ENCODE measurements around the gene KRTAP3-2.

The KRTAP3-2 gene

DNA sequence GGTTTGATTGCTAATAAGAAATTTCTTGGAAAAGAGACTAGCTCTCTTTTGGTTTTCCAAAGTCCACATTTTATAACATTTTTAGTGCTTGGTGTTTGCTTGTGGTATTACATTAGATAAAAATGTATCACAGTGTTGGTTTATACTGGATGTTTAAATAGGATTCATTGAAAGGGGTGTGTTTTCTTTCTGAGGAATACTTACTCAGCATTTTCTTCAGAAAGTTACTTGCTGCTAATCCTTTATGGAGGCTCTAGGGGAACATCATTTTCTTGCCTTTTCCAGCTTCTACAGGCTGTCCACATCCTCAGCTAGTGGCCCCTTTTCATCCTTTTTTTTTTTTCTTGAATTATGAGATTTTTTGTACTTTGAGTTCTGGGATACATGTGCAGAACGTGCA lies 32.1 kb downstream of the KRTAP3-2 start:
- H3K36me3 ChIP-seq (ENCODE audit: low read depth): no peaks in the 10 kb centered on the region
- DNase-seq (ENCODE audit: low spot score) (no peak), ATAC-seq (ENCODE audit: low read depth) (no peak)
- H3K4me3 ChIP-seq (ENCODE audit: severe bottlenecking): no peak overlapping the region
- H3K4me1 ChIP-seq (ENCODE audit: insufficient read depth, poor library complexity, severe bottlenecking): peaks cover 2% of the 10 kb centered on the region
- no peaks in the 10 kb centered on the region for H3K9me3 ChIP-seq (ENCODE audit: severe bottlenecking)
- no peaks in the 10 kb centered on the region for H3K27me3 ChIP-seq (ENCODE audit: insufficient read depth, poor library complexity, severe bottlenecking)
- TF ChIP-seq, protein P1, sequence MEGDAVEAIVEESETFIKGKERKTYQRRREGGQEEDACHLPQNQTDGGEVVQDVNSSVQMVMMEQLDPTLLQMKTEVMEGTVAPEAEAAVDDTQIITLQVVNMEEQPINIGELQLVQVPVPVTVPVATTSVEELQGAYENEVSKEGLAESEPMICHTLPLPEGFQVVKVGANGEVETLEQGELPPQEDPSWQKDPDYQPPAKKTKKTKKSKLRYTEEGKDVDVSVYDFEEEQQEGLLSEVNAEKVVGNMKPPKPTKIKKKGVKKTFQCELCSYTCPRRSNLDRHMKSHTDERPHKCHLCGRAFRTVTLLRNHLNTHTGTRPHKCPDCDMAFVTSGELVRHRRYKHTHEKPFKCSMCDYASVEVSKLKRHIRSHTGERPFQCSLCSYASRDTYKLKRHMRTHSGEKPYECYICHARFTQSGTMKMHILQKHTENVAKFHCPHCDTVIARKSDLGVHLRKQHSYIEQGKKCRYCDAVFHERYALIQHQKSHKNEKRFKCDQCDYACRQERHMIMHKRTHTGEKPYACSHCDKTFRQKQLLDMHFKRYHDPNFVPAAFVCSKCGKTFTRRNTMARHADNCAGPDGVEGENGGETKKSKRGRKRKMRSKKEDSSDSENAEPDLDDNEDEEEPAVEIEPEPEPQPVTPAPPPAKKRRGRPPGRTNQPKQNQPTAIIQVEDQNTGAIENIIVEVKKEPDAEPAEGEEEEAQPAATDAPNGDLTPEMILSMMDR (IDR thresholded peaks at IDR 0.05; ENCODE audit: poor library complexity, severe bottlenecking): no peak
- no peak overlapping the region for H3K27ac ChIP-seq (ENCODE audit: poor library complexity, severe bottlenecking)

DNA sequence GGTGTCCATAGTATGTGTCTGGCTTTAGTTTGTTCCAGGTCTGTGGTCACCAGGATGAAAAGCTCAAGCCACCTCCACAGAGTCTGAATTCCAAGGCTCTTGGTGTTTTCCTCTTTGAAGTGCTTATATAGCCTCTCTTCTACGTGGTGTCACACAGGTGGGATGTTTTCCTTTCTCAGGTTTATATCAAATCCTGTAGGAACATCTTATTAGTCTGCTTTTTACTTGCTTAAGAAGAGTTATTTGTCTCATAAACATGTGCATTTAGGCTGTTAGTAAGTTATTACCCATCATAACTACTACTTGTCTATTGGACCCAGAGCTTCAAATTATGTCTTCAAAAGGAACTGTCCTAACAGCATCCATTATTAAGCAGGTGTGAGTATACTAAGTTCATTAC lies 32.9 kb downstream of the KRTAP3-2 start, which contains the start of gene KRT39:
TSS of gene KRT39 (minus strand) at position 101 of the 400 bp plus-strand sequence. CDS start at position 9, 92 bp downstream.
- TF ChIP-seq, protein P1 (IDR thresholded peaks at IDR 0.05; ENCODE audit: poor library complexity, severe bottlenecking): no peak
- Histone ChIP-seq H3K9me3 (ENCODE audit: severe bottlenecking) (no peaks in the 10 kb centered on the region), H3K27me3 (ENCODE audit: insufficient read depth, poor library complexity, severe bottlenecking) (no peaks in the 10 kb centered on the region), H3K27ac (ENCODE audit: poor library complexity, severe bottlenecking) (no peak within 1 kb of the TSS), H3K36me3 (ENCODE audit: low read depth) (no peaks in the 10 kb centered on the region), H3K4me1 (ENCODE audit: insufficient read depth, poor library complexity, severe bottlenecking) (peaks cover 2% of the 10 kb centered on the region), H3K4me3 (ENCODE audit: severe bottlenecking) (no peak within 1 kb of the TSS)
- no peak for DNase-seq (ENCODE audit: low spot score)
- ATAC-seq (ENCODE audit: low read depth): no peak

DNA sequence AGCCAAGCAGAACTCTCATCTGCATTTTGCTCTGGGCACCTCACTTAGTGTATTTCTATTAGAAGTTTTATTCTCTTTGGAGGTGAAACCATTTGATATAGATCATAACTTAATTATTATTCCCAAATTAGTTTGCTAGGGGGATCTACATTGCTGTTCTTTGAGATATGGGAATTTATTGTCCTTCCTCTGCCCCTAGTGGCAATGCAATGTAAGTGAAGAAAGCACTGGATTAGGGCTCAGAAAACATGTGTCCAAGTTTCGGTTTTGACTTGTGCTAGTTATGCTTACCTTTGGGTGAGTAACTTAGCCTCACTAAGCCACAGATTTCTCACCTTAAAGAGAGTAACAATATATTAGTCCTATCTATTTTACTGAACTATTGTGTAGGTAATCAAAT lies 35.9 kb downstream of the KRTAP3-2 start:
- 0 out of 3 replicates have a peak, but pooled peaks have one; percentile 40 for ATAC-seq (ENCODE audit: low read depth)

DNA sequence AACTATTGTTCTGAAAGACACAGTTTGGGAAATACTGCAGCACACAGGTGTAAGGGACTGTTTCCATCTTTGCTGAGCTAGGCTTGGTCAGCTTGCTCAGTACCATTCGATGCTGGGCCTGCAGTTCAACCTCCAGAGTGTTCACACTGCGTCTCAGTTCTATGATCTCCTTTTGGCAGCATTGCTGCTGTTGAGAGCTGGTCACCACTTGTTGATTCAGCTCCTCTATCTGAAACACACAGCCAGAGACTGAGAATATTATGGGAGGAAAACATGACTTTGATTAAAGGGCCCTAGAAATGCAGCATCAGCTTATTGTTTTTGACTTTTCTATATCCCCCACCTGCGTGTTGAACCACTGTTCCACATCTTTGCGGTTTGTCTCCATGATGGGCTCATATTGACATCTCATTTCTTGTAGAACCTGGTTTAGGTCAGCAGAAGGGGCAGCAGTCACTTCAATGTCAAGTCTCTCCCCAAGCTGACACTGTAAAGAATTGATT lies 37.6 kb downstream of the KRTAP3-2 start:
- ATAC-seq (ENCODE audit: low read depth) (no peak), DNase-seq (ENCODE audit: low spot score) (no peak)
- no peak overlapping the region for H3K4me3 ChIP-seq (ENCODE audit: severe bottlenecking)
- H3K4me1 ChIP-seq (ENCODE audit: insufficient read depth, poor library complexity, severe bottlenecking): peaks cover 22% of the 10 kb centered on the region
- no peaks in the 10 kb centered on the region for H3K27me3 ChIP-seq (ENCODE audit: insufficient read depth, poor library complexity, severe bottlenecking)
- H3K9me3 ChIP-seq (ENCODE audit: severe bottlenecking): no peaks in the 10 kb centered on the region
- H3K36me3 ChIP-seq (ENCODE audit: low read depth): no peaks in the 10 kb centered on the region
- H3K27ac ChIP-seq (ENCODE audit: poor library complexity, severe bottlenecking): no peak overlapping the region
- TF ChIP-seq, protein P1 (IDR thresholded peaks at IDR 0.05; ENCODE audit: poor library complexity, severe bottlenecking): no peak

More for the DNA sequence above, 35.9 kb downstream of the KRTAP3-2 start:
- Histone ChIP-seq H3K27me3 (ENCODE audit: insufficient read depth, poor library complexity, severe bottlenecking) (no peaks in the 10 kb centered on the region), H3K4me3 (ENCODE audit: severe bottlenecking) (no peak overlapping the region), H3K36me3 (ENCODE audit: low read depth) (no peaks in the 10 kb centered on the region), H3K27ac (ENCODE audit: poor library complexity, severe bottlenecking) (no peak overlapping the region), H3K4me1 (ENCODE audit: insufficient read depth, poor library complexity, severe bottlenecking) (peaks cover 5% of the 10 kb centered on the region), H3K9me3 (ENCODE audit: severe bottlenecking) (no peaks in the 10 kb centered on the region)
- DNase-seq (ENCODE audit: low spot score): no peak
- TF ChIP-seq, protein P1 (IDR thresholded peaks at IDR 0.05; ENCODE audit: poor library complexity, severe bottlenecking): peak; percentile 64

DNA sequence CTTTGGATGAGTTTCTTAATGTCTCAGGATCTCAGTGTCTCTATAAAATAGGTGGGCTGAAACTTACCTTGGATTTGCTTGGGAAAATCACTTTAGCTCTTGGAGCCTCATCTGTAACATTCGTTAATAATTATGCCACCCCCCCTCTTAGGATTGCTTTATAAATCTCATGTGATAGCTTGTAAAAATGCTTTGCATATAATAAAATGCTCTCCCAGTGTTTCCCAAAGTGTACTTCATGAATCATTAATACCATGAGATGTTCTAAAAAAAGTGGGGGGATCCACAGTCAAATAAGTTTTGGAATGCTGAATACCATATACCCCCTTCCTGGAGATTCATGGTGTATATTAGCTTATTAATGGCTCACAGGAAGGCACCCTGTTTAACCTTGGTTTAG lies 38.1 kb downstream of the KRTAP3-2 start:
- no peaks in the 10 kb centered on the region for H3K9me3 ChIP-seq (ENCODE audit: severe bottlenecking)
- no peaks in the 10 kb centered on the region for H3K36me3 ChIP-seq (ENCODE audit: low read depth)
- no peak overlapping the region for H3K4me3 ChIP-seq (ENCODE audit: severe bottlenecking)
- DNase-seq (ENCODE audit: low spot score) (no peak), ATAC-seq (ENCODE audit: low read depth) (no peak)
- H3K4me1 ChIP-seq (ENCODE audit: insufficient read depth, poor library complexity, severe bottlenecking): peaks cover 25% of the 10 kb centered on the region
- no peak overlapping the region for H3K27ac ChIP-seq (ENCODE audit: poor library complexity, severe bottlenecking)
- TF ChIP-seq, protein P1 (IDR thresholded peaks at IDR 0.05; ENCODE audit: poor library complexity, severe bottlenecking): no peak
- H3K27me3 ChIP-seq (ENCODE audit: insufficient read depth, poor library complexity, severe bottlenecking): no peaks in the 10 kb centered on the region
